SK-N-SH treated with all-trans-retinoic acid at 6 μM for 48 hours (cell line): ENCODE data around the gene DCLRE1C.

Source experiments
- ARNTL ChIP-seq: fragments of 450-650 bp; formaldehyde crosslinking; IDR thresholded peaks from 2 replicates; pipeline ENCODE4 v1.5.0; 2020; ENCODE audit warnings: low read depth, mild to moderate bottlenecking, moderate library complexity, borderline replicate concordance
- CSRNP3 ChIP-seq: fragments of 250-450 bp; sonication (Bioruptor Pico); IDR thresholded peaks from 2 replicates; pipeline ENCODE4 v1.5.1; 2021; ENCODE audit warnings: mild to moderate bottlenecking, moderate library complexity
- ESRRG ChIP-seq: fragments of 250-450 bp; sonication (Bioruptor Pico); IDR thresholded peaks from 2 replicates; pipeline ENCODE4 v1.6.1; 2021; ENCODE audit warnings: mild to moderate bottlenecking
- GLIS3 ChIP-seq: fragments of 250-450 bp; sonication (Bioruptor Pico); IDR thresholded peaks from 2 replicates; pipeline ENCODE4 v1.5.0; 2020; ENCODE audit warnings: mild to moderate bottlenecking, moderate library complexity
- PATZ1 ChIP-seq: fragments of 250-450 bp; sonication (Bioruptor Pico); IDR thresholded peaks from 2 replicates; pipeline ENCODE4 v1.8.0; 2020; ENCODE audit warnings: mild to moderate bottlenecking, moderate library complexity, borderline replicate concordance
- PPARA ChIP-seq: fragments of 250-450 bp; sonication (Bioruptor Pico); IDR thresholded peaks from 2 replicates; pipeline ENCODE4 v1.5.0; 2020; ENCODE audit warnings: mild to moderate bottlenecking, borderline replicate concordance
- RARB ChIP-seq: fragments of 250-450 bp; sonication (Bioruptor Pico); IDR thresholded peaks from 2 replicates; pipeline ENCODE4 v1.8.0; 2021; ENCODE audit warnings: mild to moderate bottlenecking, moderate library complexity
- SNAI2 ChIP-seq: fragments of 250-450 bp; sonication (Bioruptor Pico); IDR thresholded peaks from 2 replicates; pipeline ENCODE4 v1.5.0; 2020; ENCODE audit warnings: mild to moderate bottlenecking, moderate library complexity
- TCF4 ChIP-seq: fragments of 250-450 bp; sonication (Bioruptor Pico); IDR thresholded peaks from 2 replicates; pipeline ENCODE4 v1.8.0; 2021; ENCODE audit warnings: mild to moderate bottlenecking, moderate library complexity, borderline replicate concordance
- ZFP3 ChIP-seq: fragments of 250-450 bp; sonication (Bioruptor Pico); IDR thresholded peaks from 2 replicates; pipeline ENCODE4 v1.5.0; 2020; ENCODE audit warnings: mild to moderate bottlenecking, moderate library complexity
- ZFP30 ChIP-seq: fragments of 450-650 bp; formaldehyde crosslinking; IDR thresholded peaks from 2 replicates; pipeline ENCODE4 v1.5.0; 2022; ENCODE audit warnings: mild to moderate bottlenecking, moderate library complexity

- no peak for TF ChIP-seq CSRNP3 (CRISPR knock-in tag)
- no peak for TF ChIP-seq SNAI2
- TF ChIP-seq ZFP30 (CRISPR knock-in tag): no peak
- no peak for TF ChIP-seq PPARA (CRISPR knock-in tag)
- TF ChIP-seq RARB (CRISPR knock-in tag): no peak
- no peak for TF ChIP-seq ARNTL (CRISPR knock-in tag)
- TF ChIP-seq PATZ1 (CRISPR knock-in tag): no peak
- TF ChIP-seq TCF4 (CRISPR knock-in tag): no peak
- TF ChIP-seq ZFP3: no peak
- TF ChIP-seq GLIS3 (CRISPR knock-in tag): no peak
- TF ChIP-seq ESRRG (CRISPR knock-in tag): no peak
These were observed 93.1 kb downstream of the DCLRE1C start for GRCh38 chr10:14860791-14861190.
